Spleen (tissue), 7 donors: ENCODE data around the gene KIAA0753.

ENCODE experiments used
- POLR2A ChIP-seq, 3 donors: fragments of 450-650 bp; IDR thresholded peaks; one replicate each; pipeline ENCODE4 v1.5.1; 2017; ENCODE audit warnings: antibody characterized with exemption in 3 of 3, mild to moderate bottlenecking in 1 of 3
- POLR2AphosphoS5 ChIP-seq, 3 donors: sonication (generic); formaldehyde crosslinking; IDR thresholded peaks; one replicate each; pipeline ENCODE4 v1.5.1; 2017; ENCODE audit warnings: antibody characterized with exemption in 3 of 3
- TF ChIP-seq, protein P1 (sequence below), 11 experiments: fragments of 200-600 bp in 7 of 11; fragments of 450-650 bp in 4 of 11; sonication (generic) in 4 of 11; IDR thresholded peaks in 8 of 11; conservative IDR thresholded peaks in 3 of 11; 1 replicate in 7 of 11; 2 replicates in 4 of 11; pipeline versions ENCODE4 v1.4.0 to v1.8.0; 2016 to 2021; ENCODE audit warnings: antibody characterized with exemption in 11 of 11, inconsistent platforms in 4 of 11, mild to moderate bottlenecking in 1 of 11
- donor health status: DM: no; HTN: no; CAD: no; lungs with moderate emphysema.
- donor health status: DM: no; HTN: no; CAD: no.
- donor health status: DM: no; HTN: no; CAD: no.

- no peak for TF ChIP-seq POLR2A (IDR thresholded peaks at IDR 0.05)
- TF ChIP-seq, protein P1, sequence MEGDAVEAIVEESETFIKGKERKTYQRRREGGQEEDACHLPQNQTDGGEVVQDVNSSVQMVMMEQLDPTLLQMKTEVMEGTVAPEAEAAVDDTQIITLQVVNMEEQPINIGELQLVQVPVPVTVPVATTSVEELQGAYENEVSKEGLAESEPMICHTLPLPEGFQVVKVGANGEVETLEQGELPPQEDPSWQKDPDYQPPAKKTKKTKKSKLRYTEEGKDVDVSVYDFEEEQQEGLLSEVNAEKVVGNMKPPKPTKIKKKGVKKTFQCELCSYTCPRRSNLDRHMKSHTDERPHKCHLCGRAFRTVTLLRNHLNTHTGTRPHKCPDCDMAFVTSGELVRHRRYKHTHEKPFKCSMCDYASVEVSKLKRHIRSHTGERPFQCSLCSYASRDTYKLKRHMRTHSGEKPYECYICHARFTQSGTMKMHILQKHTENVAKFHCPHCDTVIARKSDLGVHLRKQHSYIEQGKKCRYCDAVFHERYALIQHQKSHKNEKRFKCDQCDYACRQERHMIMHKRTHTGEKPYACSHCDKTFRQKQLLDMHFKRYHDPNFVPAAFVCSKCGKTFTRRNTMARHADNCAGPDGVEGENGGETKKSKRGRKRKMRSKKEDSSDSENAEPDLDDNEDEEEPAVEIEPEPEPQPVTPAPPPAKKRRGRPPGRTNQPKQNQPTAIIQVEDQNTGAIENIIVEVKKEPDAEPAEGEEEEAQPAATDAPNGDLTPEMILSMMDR (IDR thresholded peaks at IDR 0.05 in 8 of 11, conservative IDR thresholded peaks at IDR 0.05 in 3 of 11) = no peak
- no peak for TF ChIP-seq POLR2AphosphoS5 (IDR thresholded peaks at IDR 0.05)
Measured at GRCh38 chr17:6626616-6627015, 13.9 kb downstream of the KIAA0753 start.
